NCI-H1092 (cell line): Measurements from ENCODE around the gene CDK16.
"Not testable (repeated sequence)": the region's sequence is repeated elsewhere in the genome, so short reads cannot be mapped to it uniquely, and the experiment has no call there.

ENCODE experiments used
- DNase-seq: peaks from one replicate; lab custom pipeline; 2025; lab: John Stamatoyannopoulos, UW

Gene CDK16

GRCh38 chrX:47250017-47250347 is 31.5 kb downstream of the CDK16 start:
- no peak for DNase-seq

- DNase-seq, result not testable (repeated sequence)
These were observed 39.1 kb downstream of the CDK16 start for GRCh38 chrX:47257620-47258019.

- DNase-seq, result no peak
These were observed 46.1 kb downstream of the CDK16 start for GRCh38 chrX:47264483-47265173.

- DNase-seq, result no peak
These were observed 48.2 kb downstream of the CDK16 start for GRCh38 chrX:47266643-47267042.

GRCh38 chrX:47272013-47272408 is 53.5 kb downstream of the CDK16 start:
- no peak for DNase-seq

GRCh38 chrX:47273011-47273730 is 54.7 kb downstream of the CDK16 start:
- no peak for DNase-seq

GRCh38 chrX:47278691-47279090 is 60.2 kb downstream of the CDK16 start:
- no peak for DNase-seq
